Keratinocyte (primary cell): ENCODE results near the gene RCSD1. TPM values are rescaled to one million over a fixed set of nuclear protein-coding genes. Genes with fewer than 3 reads are reported as not detected.

Experiments
- DNase-seq: peaks from one replicate; pipeline ENCODE4 v3.0.0-alpha.2; 2011; ENCODE audit warnings: low read depth, missing footprints, low spot score
- FAIRE-seq: peaks from 2 replicates; lab custom pipeline; 2011; peaks lifted over from hg19 to GRCh38; lab: Jason Lieb, UNC
- H2AFZ ChIP-seq: 2 replicates; pipeline ENCODE4 v1.6.0; 2012; ENCODE audit warnings: low read length, control low read depth, inconsistent platforms; ENCODE audit not compliant: control insufficient read depth
- H3K27ac ChIP-seq: 2 replicates; pipeline ENCODE4 v1.5.1; 2011; ENCODE audit warnings: low read length; ENCODE audit not compliant: control insufficient read depth, insufficient read depth
- H3K27me3 ChIP-seq: 3 replicates; pipeline ENCODE4 v1.6.0; 2011; ENCODE audit warnings: low read length; ENCODE audit not compliant: control insufficient read depth, insufficient read depth; ENCODE audit errors: extremely low read depth
- H3K36me3 ChIP-seq, 2 experiments: 2 replicates in 1 of 2; 3 replicates in 1 of 2; pipeline ENCODE4 v1.5.1; 2011; ENCODE audit warnings: low read length in 2 of 2, mild to moderate bottlenecking in 1 of 2; ENCODE audit not compliant: control insufficient read depth in 2 of 2, insufficient read depth in 2 of 2; ENCODE audit errors: extremely low read depth in 1 of 2
- H3K4me1 ChIP-seq: 3 replicates; pipeline ENCODE4 v1.5.1; 2011; ENCODE audit warnings: low read length; ENCODE audit not compliant: control insufficient read depth, insufficient read depth; ENCODE audit errors: extremely low read depth
- H3K4me2 ChIP-seq: 3 replicates; pipeline ENCODE4 v1.6.0; 2011; ENCODE audit warnings: low read depth, low read length; ENCODE audit not compliant: control insufficient read depth, insufficient read depth; ENCODE audit errors: extremely low read depth
- H3K4me3 ChIP-seq, 3 experiments: fragments of 200-600 bp in 1 of 3; sonication (generic) in 1 of 3; 2 replicates in 2 of 3; 3 replicates in 1 of 3; pipeline ENCODE4 v1.5.1; 2011 to 2016; ENCODE audit warnings: low read length in 3 of 3, mild to moderate bottlenecking in 3 of 3, control low read depth in 2 of 3, inconsistent platforms in 1 of 3, low read depth in 1 of 3, mixed read lengths in 1 of 3, mixed run types in 1 of 3, moderate library complexity in 1 of 3; ENCODE audit not compliant: control insufficient read depth in 2 of 3, insufficient read depth in 2 of 3; ENCODE audit errors: extremely low read depth in 1 of 3
- H3K79me2 ChIP-seq: 2 replicates; pipeline ENCODE4 v1.6.0; 2012; ENCODE audit warnings: low read length; ENCODE audit not compliant: control insufficient read depth, insufficient read depth
- H3K9ac ChIP-seq: 3 replicates; pipeline ENCODE4 v1.6.0; 2011; ENCODE audit warnings: low read length; ENCODE audit not compliant: control insufficient read depth, insufficient read depth; ENCODE audit errors: extremely low read depth
- H3K9me1 ChIP-seq: 3 replicates; pipeline ENCODE4 v1.6.0; 2011; ENCODE audit warnings: low read length; ENCODE audit not compliant: control insufficient read depth, insufficient read depth; ENCODE audit errors: extremely low read depth
- H3K9me3 ChIP-seq: 2 replicates; pipeline ENCODE4 v1.5.1; 2012; ENCODE audit warnings: low read depth, low read length; ENCODE audit not compliant: control insufficient read depth
- H4K20me1 ChIP-seq: 3 replicates; pipeline ENCODE4 v1.6.0; 2011; ENCODE audit warnings: low read length; ENCODE audit not compliant: control insufficient read depth, insufficient read depth; ENCODE audit errors: extremely low read depth
- EZH2 ChIP-seq: IDR thresholded peaks from one replicate; pipeline ENCODE4 v1.6.1; 2012; ENCODE audit warnings: inconsistent platforms, mild to moderate bottlenecking, low read length, moderate library complexity
- dilution Hi-C: fragments of 300-500 bp; cut with MboI; formaldehyde crosslinking; loops from one replicate; pipeline ENCODE4 v1.7.0; 2020; ENCODE audit warnings: low sequenced_read_pairs; ENCODE audit not compliant: extremely low pct_ligation_motif_present
- polyA plus RNA-seq, 5 experiments: library from polyadenylated mRNA; depleted of rRNA in 3 of 5; stranded (reverse) in 3 of 5; stranded (forward) in 1 of 5; unstranded in 1 of 5; fragments of >200 nt; gene quantifications; 1 replicate in 1 of 5; 2 replicates in 3 of 5; 3 replicates in 1 of 5; pipeline versions ENCODE4 v1.2.1 to v1.2.3, GENCODE V29; 2011 to 2012; ENCODE audit warnings: missing spikeins in 2 of 5, low read depth in 1 of 5, low replicate concordance in 1 of 5
- TF ChIP-seq, protein P1 (sequence below), 3 experiments: IDR thresholded peaks in 1 of 3; conservative IDR thresholded peaks in 1 of 3; optimal IDR thresholded peaks in 1 of 3; 2 replicates in 2 of 3; 3 replicates in 1 of 3; pipeline versions ENCODE3 to v1.5.1; 2011; ENCODE audit warnings: low read length in 3 of 3, mild to moderate bottlenecking in 3 of 3, moderate library complexity in 2 of 3, control low read depth in 1 of 3, inconsistent platforms in 1 of 3; ENCODE audit not compliant: insufficient read depth in 2 of 3; ENCODE audit errors: extremely low read depth in 1 of 3

RCSD1 gene
- polyA plus RNA-seq, 1 donor (not counting 4 experiments of a cell fraction or from before 2014, with no cell fraction given) = 0.03 TPM

DNA sequence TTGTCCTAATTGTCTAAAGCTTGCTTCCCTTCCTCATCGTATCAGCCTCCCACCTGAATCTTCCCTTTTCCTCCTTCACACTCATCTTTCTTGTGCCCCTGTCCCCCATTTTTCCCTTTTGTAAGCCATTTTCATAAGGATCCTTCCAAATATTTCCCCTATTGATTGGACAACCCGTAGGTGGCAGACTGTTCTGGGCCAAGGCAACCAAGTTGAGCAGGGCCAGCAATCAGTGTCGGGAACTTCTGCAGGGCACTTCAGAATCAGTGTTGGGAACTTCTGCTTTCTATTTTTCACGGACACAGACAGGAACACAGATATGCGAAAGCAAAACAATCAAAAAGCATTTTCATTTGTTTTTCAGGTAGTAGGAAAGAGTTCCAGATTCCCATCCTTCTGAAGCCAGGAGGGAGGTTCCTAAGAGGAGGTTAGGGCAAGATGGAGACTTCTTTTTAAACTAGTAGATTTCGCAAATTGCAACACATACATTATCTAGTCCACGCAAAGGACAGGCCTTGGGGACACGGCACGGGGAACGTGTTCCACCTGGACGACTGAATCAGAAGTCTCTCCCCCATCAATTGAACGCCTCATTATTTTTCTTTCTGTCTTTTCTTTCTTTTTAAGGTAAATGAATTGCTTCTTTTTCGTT is 91.1 kb downstream of the RCSD1 start:
- Histone ChIP-seq H2AFZ (peak overlapping the region; percentile 94), H3K27me3 (no peaks in the 10 kb centered on the region), H4K20me1 (peaks cover 11% of the 10 kb centered on the region), H3K9me3 (no peaks in the 10 kb centered on the region), H3K27ac (peak overlapping the region; percentile 48), H3K4me1 (peaks cover 38% of the 10 kb centered on the region), H3K4me2 (peak overlapping the region; percentile 99), H3K36me3 (peaks cover 0 to 6% of the 10 kb centered on the region in 2 experiments), H3K79me2 (peaks cover 40% of the 10 kb centered on the region), H3K9me1 (peaks cover 4% of the 10 kb centered on the region), H3K9ac (peak overlapping the region; percentile 85), H3K4me3 (peak overlapping the region; percentile 78 to 85 (median 83))
- no peak for DNase-seq
- FAIRE-seq = peak; percentile 59
- dilution Hi-C loops = no loop called here
- TF ChIP-seq EZH2 = no peak
- TF ChIP-seq, protein P1, sequence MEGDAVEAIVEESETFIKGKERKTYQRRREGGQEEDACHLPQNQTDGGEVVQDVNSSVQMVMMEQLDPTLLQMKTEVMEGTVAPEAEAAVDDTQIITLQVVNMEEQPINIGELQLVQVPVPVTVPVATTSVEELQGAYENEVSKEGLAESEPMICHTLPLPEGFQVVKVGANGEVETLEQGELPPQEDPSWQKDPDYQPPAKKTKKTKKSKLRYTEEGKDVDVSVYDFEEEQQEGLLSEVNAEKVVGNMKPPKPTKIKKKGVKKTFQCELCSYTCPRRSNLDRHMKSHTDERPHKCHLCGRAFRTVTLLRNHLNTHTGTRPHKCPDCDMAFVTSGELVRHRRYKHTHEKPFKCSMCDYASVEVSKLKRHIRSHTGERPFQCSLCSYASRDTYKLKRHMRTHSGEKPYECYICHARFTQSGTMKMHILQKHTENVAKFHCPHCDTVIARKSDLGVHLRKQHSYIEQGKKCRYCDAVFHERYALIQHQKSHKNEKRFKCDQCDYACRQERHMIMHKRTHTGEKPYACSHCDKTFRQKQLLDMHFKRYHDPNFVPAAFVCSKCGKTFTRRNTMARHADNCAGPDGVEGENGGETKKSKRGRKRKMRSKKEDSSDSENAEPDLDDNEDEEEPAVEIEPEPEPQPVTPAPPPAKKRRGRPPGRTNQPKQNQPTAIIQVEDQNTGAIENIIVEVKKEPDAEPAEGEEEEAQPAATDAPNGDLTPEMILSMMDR (optimal IDR thresholded peaks at IDR 0.05 in 1 of 3, IDR thresholded peaks at IDR 0.05 in 1 of 3, conservative IDR thresholded peaks at IDR 0.05 in 1 of 3; ENCODE audit: extremely low read depth in 1 of 3, insufficient read depth in 2 of 3, low read length in 3 of 3) = peak; percentile 47 to 68 (median 56)

- H3K4me1 ChIP-seq = peaks cover 43% of the 10 kb centered on the region
- H3K36me3 ChIP-seq = peaks cover 0 to 6% of the 10 kb centered on the region in 2 experiments
- no peaks in the 10 kb centered on the region for H3K27me3 ChIP-seq
- H3K4me3 ChIP-seq = peak within 1 kb of the TSS; percentile 78 to 85 (median 83)
- FAIRE-seq (no peak), DNase-seq (no peak)
- H3K9me1 ChIP-seq = peaks cover 4% of the 10 kb centered on the region
- peak within 1 kb of the TSS; percentile 94 for H2AFZ ChIP-seq
- H3K9me3 ChIP-seq = no peaks in the 10 kb centered on the region
- H3K79me2 ChIP-seq = peaks cover 46% of the 10 kb centered on the region
- TF ChIP-seq, protein P1 (optimal IDR thresholded peaks at IDR 0.05 in 1 of 3, IDR thresholded peaks at IDR 0.05 in 1 of 3, conservative IDR thresholded peaks at IDR 0.05 in 1 of 3; ENCODE audit: extremely low read depth in 1 of 3, insufficient read depth in 2 of 3, low read length in 3 of 3) = no peak
- TF ChIP-seq EZH2 = no peak
- dilution Hi-C loops = no loop called here
- H3K27ac ChIP-seq = peak within 1 kb of the TSS; percentile 48
- H4K20me1 ChIP-seq = peaks cover 12% of the 10 kb centered on the region
- H3K4me2 ChIP-seq = peak within 1 kb of the TSS; percentile 99
- peak within 1 kb of the TSS; percentile 85 for H3K9ac ChIP-seq
These were observed 91.7 kb downstream of the RCSD1 start, which contains the start of gene MPZL1 for GRCh38 chr1:167721617-167722151. Gene MPZL1, plus strand, starts transcription at chr1:167721982. Its CDS starts 170 bp downstream, at chr1:167722152.
